ENCODE data around the gene ARHGAP25.

DNA sequence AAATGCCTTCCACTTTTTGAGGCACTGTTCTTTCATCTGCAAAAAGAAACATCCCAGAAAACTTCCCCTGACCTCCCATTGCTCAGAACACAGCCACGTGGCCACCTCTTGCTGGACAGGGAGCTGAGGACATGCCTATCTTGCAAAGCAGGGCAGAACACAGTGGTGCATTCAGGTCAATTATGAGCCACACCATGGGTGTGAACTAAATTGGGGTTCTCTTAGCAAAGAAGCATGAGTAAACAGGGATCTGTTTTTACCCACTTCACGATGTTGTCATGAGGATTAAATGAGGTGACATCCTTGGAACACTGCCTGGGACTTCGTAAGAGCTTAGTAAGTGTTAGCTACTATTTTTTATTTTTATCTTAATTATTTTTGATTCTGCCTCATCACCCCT lies 111.5 kb downstream of the ARHGAP25 start:
- TF ChIP-seq, protein P1, sequence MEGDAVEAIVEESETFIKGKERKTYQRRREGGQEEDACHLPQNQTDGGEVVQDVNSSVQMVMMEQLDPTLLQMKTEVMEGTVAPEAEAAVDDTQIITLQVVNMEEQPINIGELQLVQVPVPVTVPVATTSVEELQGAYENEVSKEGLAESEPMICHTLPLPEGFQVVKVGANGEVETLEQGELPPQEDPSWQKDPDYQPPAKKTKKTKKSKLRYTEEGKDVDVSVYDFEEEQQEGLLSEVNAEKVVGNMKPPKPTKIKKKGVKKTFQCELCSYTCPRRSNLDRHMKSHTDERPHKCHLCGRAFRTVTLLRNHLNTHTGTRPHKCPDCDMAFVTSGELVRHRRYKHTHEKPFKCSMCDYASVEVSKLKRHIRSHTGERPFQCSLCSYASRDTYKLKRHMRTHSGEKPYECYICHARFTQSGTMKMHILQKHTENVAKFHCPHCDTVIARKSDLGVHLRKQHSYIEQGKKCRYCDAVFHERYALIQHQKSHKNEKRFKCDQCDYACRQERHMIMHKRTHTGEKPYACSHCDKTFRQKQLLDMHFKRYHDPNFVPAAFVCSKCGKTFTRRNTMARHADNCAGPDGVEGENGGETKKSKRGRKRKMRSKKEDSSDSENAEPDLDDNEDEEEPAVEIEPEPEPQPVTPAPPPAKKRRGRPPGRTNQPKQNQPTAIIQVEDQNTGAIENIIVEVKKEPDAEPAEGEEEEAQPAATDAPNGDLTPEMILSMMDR (IDR thresholded peaks at IDR 0.05): no peak
- no peak for TF ChIP-seq POLR2A (IDR thresholded peaks at IDR 0.05)

All from heart left ventricle (tissue), 13 donors.